PFSK-1 (cell line): ENCODE results near the gene SLC25A14.

Experiments used
- FOXP2 ChIP-seq: optimal IDR thresholded peaks from 2 replicates; pipeline ENCODE3; 2011; ENCODE audit warnings: borderline replicate concordance, control low read depth, inconsistent platforms; ENCODE audit not compliant: insufficient read depth; ENCODE audit errors: extremely low read length, extremely low read depth
- POLR2AphosphoS5 ChIP-seq: IDR thresholded peaks from 2 replicates; pipeline ENCODE4 v1.6.1; 2012; ENCODE audit warnings: low read depth, mild to moderate bottlenecking, control low read depth, low read length, moderate library complexity
- SIN3A ChIP-seq: IDR thresholded peaks from 2 replicates; pipeline ENCODE4 v1.6.1; 2012; ENCODE audit warnings: mild to moderate bottlenecking, low read length, moderate library complexity, borderline replicate concordance; ENCODE audit not compliant: insufficient read depth
- TAF1 ChIP-seq: IDR thresholded peaks from 2 replicates; pipeline ENCODE4 v1.6.1; 2012; ENCODE audit warnings: low read length, control low read depth, borderline replicate concordance; ENCODE audit not compliant: insufficient read depth
- TF ChIP-seq, protein P1 (sequence below), 2 experiments: IDR thresholded peaks; 2 replicates each; pipeline versions ENCODE4 v1.6.1 to v1.8.0; 2011 to 2012; ENCODE audit warnings: low read depth in 2 of 2, low read length in 2 of 2, control low read depth in 1 of 2, inconsistent platforms in 1 of 2, mild to moderate bottlenecking in 1 of 2, moderate library complexity in 1 of 2; ENCODE audit not compliant: insufficient read depth in 1 of 2

SLC25A14 gene

DNA sequence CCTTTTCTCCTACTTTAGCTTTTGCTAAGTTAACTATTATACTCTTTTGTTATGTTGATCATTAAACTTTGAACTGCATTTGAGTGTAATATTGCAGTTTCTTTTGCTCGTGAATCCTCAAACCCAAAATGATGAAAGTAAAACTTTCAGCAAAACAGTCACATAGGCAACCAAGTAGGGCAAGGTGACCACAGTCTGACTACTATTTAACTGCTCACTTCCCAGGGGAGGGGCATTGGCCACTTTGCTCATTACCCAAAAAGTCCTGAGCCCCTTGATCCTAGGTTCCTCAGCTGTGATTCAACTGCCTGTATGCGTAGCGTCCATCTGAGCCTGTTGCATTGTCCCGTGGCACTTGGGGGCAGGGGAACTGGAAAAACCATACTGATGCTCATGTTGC, 79.0 kb downstream of the SLC25A14 start:
- TF ChIP-seq FOXP2 (no peak), TAF1 (no peak), SIN3A (no peak), POLR2AphosphoS5 (no peak)
- TF ChIP-seq, protein P1, sequence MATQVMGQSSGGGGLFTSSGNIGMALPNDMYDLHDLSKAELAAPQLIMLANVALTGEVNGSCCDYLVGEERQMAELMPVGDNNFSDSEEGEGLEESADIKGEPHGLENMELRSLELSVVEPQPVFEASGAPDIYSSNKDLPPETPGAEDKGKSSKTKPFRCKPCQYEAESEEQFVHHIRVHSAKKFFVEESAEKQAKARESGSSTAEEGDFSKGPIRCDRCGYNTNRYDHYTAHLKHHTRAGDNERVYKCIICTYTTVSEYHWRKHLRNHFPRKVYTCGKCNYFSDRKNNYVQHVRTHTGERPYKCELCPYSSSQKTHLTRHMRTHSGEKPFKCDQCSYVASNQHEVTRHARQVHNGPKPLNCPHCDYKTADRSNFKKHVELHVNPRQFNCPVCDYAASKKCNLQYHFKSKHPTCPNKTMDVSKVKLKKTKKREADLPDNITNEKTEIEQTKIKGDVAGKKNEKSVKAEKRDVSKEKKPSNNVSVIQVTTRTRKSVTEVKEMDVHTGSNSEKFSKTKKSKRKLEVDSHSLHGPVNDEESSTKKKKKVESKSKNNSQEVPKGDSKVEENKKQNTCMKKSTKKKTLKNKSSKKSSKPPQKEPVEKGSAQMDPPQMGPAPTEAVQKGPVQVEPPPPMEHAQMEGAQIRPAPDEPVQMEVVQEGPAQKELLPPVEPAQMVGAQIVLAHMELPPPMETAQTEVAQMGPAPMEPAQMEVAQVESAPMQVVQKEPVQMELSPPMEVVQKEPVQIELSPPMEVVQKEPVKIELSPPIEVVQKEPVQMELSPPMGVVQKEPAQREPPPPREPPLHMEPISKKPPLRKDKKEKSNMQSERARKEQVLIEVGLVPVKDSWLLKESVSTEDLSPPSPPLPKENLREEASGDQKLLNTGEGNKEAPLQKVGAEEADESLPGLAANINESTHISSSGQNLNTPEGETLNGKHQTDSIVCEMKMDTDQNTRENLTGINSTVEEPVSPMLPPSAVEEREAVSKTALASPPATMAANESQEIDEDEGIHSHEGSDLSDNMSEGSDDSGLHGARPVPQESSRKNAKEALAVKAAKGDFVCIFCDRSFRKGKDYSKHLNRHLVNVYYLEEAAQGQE (IDR thresholded peaks at IDR 0.05; ENCODE audit: insufficient read depth in 1 of 2, low read depth in 2 of 2, low read length in 2 of 2) = no peak

DNA sequence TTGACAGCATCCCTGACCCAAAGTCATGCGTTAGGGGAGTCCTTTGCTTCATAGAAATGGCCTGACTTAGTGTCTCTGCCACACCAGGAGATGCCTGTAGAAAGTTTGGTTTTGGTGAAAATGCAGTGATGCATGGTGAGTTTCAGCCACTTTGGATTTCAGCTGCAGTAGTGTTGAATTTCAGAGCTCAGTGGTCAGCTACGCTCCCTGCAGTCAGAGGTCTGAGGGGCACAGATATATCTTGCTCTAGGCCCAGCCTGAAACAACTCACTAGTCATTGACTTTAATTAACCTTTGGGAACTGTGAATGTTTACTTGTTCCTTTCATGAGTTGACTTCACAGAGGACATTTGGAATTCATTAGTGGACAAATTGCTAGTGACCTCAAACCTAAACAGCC, 79.5 kb downstream of the SLC25A14 start:
- TF ChIP-seq POLR2AphosphoS5 (no peak), TAF1 (no peak), SIN3A (no peak)
